Measurements from ENCODE around the gene GPR156. TPM values are rescaled to one million over a fixed set of nuclear protein-coding genes. Genes with fewer than 3 reads are reported as not detected.

The GPR156 gene
- total and polyA plus RNA-seq, 10 of the 15 experiments (the other 5 are each of a cell fraction or from before 2014, with no cell fraction given), result 0.08 to 0.15 (median 0.11) TPM; not detected in 6

- Histone ChIP-seq H3K4me3 (no peak overlapping the region), H3K79me2 (ENCODE audit: control insufficient read depth, insufficient read depth, low read length) (no peaks in the 10 kb centered on the region), H2AFZ (ENCODE audit: control insufficient read depth, low read depth, low read length) (no peak overlapping the region), H3K27ac (ENCODE audit: control insufficient read depth, insufficient read depth) (no peak overlapping the region), H4K20me1 (ENCODE audit: control insufficient read depth, insufficient read depth) (no peaks in the 10 kb centered on the region), H3K36me3 (ENCODE audit: control insufficient read depth in 2 of 2, insufficient read depth in 2 of 2, low read length in 1 of 2) (no peaks in the 10 kb centered on the region), H3K4me2 (ENCODE audit: control insufficient read depth, insufficient read depth) (no peak overlapping the region), H3K27me3 (replicated peaks in 1 of 2; ENCODE audit: control insufficient read depth in 2 of 2, insufficient read depth in 2 of 2, low read length in 1 of 2) (no peaks in the 10 kb centered on the region; a peak in 1 of 4 replicates), H3K9ac (ENCODE audit: control insufficient read depth, insufficient read depth, low read length) (no peak overlapping the region), H3K4me1 (ENCODE audit: control insufficient read depth, insufficient read depth, low read length) (peaks cover 4% of the 10 kb centered on the region; the same call in 1 of the 2 replicates), H3K9me3 (replicated peaks; ENCODE audit: control insufficient read depth, insufficient read depth, low read length) (peaks cover 4% of the 10 kb centered on the region; the same call in 1 of the 3 replicates)
- no TSS peak for BruUV-seq (replicated peaks)
- SMC1A ChIA-PET (ENCODE audit: uncharacterized antibody, unreplicated experiment), result no interaction called here
- TF ChIP-seq, protein P1, sequence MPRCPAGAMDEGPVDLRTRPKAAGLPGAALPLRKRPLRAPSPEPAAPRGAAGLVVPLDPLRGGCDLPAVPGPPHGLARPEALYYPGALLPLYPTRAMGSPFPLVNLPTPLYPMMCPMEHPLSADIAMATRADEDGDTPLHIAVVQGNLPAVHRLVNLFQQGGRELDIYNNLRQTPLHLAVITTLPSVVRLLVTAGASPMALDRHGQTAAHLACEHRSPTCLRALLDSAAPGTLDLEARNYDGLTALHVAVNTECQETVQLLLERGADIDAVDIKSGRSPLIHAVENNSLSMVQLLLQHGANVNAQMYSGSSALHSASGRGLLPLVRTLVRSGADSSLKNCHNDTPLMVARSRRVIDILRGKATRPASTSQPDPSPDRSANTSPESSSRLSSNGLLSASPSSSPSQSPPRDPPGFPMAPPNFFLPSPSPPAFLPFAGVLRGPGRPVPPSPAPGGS (IDR thresholded peaks at IDR 0.05; ENCODE audit: borderline replicate concordance, insufficient read depth, low read depth, low read length, poor library complexity, severe bottlenecking), result no peak
- in situ Hi-C loops (cut with MboI) (no loop called here), intact Hi-C loops (cut with micrococcal nuclease; ENCODE audit: unreplicated experiment) (no loop called here)
- CTCF ChIA-PET, result no interaction called here
- no peak for FAIRE-seq
- 8% methylated on average over 2 of the region's 2 CpGs for whole genome bisulfite sequencing (ENCODE audit: insufficient coverage, insufficient replicate concordance, low lambda C conversion rate, missing lambda C conversion rate)
- POLR2A ChIA-PET, result no interaction called here
- RAD21 ChIA-PET (ENCODE audit: unreplicated experiment), result no interaction called here
- no peak for DNase-seq (ENCODE audit: low read depth, low spot score)
- no peak for ATAC-seq
Measured at GRCh38 chr3:120153294-120153693, 131.7 kb downstream of the GPR156 start.

GRCh38 chr3:120151791-120152190 is 133.2 kb downstream of the GPR156 start:
- Histone ChIP-seq H2AFZ (ENCODE audit: control insufficient read depth, low read depth, low read length) (no peak overlapping the region), H3K27me3 (replicated peaks in 1 of 2; ENCODE audit: control insufficient read depth in 2 of 2, insufficient read depth in 2 of 2, low read length in 1 of 2) (no peaks in the 10 kb centered on the region; a peak in 1 of 4 replicates), H3K27ac (ENCODE audit: control insufficient read depth, insufficient read depth) (no peak overlapping the region), H3K4me3 (no peak overlapping the region), H3K36me3 (ENCODE audit: control insufficient read depth in 2 of 2, insufficient read depth in 2 of 2, low read length in 1 of 2) (no peaks in the 10 kb centered on the region), H4K20me1 (ENCODE audit: control insufficient read depth, insufficient read depth) (no peaks in the 10 kb centered on the region), H3K4me1 (ENCODE audit: control insufficient read depth, insufficient read depth, low read length) (peaks cover 10% of the 10 kb centered on the region), H3K4me2 (ENCODE audit: control insufficient read depth, insufficient read depth) (no peak overlapping the region), H3K9me3 (replicated peaks; ENCODE audit: control insufficient read depth, insufficient read depth, low read length) (peaks cover 4% of the 10 kb centered on the region; the same call in 1 of the 3 replicates), H3K79me2 (ENCODE audit: control insufficient read depth, insufficient read depth, low read length) (no peaks in the 10 kb centered on the region), H3K9ac (ENCODE audit: control insufficient read depth, insufficient read depth, low read length) (no peak overlapping the region)
- TF ChIP-seq MEF2A (IDR thresholded peaks at IDR 0.05; ENCODE audit: insufficient read depth, low read depth, low read length), result no peak
- TF ChIP-seq CREM (IDR thresholded peaks at IDR 0.05; ENCODE audit: low read depth), result no peak
- TF ChIP-seq KAT2A (conservative IDR thresholded peaks at IDR 0.05; ENCODE audit: control insufficient read depth, low read depth, low read length), result no peak
- no peak for TF ChIP-seq ZNF217 (IDR thresholded peaks at IDR 0.05)
- TF ChIP-seq CBX3 (IDR thresholded peaks at IDR 0.05; ENCODE audit: borderline replicate concordance, low read depth), result no peak
- no peak for TF ChIP-seq CHD4 (IDR thresholded peaks at IDR 0.05)
- TF ChIP-seq, protein P2, sequence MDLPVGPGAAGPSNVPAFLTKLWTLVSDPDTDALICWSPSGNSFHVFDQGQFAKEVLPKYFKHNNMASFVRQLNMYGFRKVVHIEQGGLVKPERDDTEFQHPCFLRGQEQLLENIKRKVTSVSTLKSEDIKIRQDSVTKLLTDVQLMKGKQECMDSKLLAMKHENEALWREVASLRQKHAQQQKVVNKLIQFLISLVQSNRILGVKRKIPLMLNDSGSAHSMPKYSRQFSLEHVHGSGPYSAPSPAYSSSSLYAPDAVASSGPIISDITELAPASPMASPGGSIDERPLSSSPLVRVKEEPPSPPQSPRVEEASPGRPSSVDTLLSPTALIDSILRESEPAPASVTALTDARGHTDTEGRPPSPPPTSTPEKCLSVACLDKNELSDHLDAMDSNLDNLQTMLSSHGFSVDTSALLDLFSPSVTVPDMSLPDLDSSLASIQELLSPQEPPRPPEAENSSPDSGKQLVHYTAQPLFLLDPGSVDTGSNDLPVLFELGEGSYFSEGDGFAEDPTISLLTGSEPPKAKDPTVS (IDR thresholded peaks at IDR 0.05; ENCODE audit: low read depth, low read length), result no peak
- ChIA-PET RAD21 (ENCODE audit: unreplicated experiment) (no interaction called here), SMC1A (ENCODE audit: uncharacterized antibody, unreplicated experiment) (no interaction called here), CTCF (interaction anchor here (0.6 to 0.9 kb wide), 2 partner anchors 21 to 185 kb away, joined by 3 to 7 read pairs; no protein-coding TSS in a partner anchor), POLR2A (no interaction called here)
- no TSS peak for BruUV-seq (replicated peaks)
- no peak for ATAC-seq
- DNase-seq (ENCODE audit: low read depth, low spot score), result no peak
- FAIRE-seq, result no peak
- intact Hi-C loops (cut with micrococcal nuclease; ENCODE audit: unreplicated experiment), result no loop called here
- 51% methylated on average over 4 of the region's 4 CpGs for WGBS (ENCODE audit: insufficient coverage, insufficient replicate concordance, low lambda C conversion rate, missing lambda C conversion rate)
- in situ Hi-C loops (cut with MboI), result no loop called here

Measured in GM12878 (cell line).